ENCODE measurements around the gene ACACA.

DNA sequence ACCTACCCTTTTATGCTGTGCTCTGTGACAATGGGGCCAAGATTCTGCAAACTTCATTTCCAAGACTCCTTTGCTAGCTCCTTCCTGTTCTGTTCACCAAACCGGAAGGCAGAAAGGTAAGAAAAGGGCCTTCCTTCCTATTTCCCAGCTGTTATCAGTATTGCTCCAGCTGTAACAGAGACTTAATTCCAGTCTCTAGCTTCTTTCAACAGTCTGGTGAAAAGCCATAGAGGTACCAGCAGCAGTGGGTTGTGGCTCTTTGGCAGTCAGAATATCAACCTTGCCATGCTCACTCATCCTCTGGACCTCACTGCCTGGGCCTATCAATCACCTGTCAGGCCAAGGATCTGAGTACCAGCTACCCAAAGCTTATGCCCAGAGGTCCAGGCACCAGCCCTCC lies 120.2 kb downstream of the ACACA start:
- TF ChIP-seq, protein P1, sequence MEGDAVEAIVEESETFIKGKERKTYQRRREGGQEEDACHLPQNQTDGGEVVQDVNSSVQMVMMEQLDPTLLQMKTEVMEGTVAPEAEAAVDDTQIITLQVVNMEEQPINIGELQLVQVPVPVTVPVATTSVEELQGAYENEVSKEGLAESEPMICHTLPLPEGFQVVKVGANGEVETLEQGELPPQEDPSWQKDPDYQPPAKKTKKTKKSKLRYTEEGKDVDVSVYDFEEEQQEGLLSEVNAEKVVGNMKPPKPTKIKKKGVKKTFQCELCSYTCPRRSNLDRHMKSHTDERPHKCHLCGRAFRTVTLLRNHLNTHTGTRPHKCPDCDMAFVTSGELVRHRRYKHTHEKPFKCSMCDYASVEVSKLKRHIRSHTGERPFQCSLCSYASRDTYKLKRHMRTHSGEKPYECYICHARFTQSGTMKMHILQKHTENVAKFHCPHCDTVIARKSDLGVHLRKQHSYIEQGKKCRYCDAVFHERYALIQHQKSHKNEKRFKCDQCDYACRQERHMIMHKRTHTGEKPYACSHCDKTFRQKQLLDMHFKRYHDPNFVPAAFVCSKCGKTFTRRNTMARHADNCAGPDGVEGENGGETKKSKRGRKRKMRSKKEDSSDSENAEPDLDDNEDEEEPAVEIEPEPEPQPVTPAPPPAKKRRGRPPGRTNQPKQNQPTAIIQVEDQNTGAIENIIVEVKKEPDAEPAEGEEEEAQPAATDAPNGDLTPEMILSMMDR (IDR thresholded peaks at IDR 0.05) = no peak
- TF ChIP-seq EZH2 (IDR thresholded peaks at IDR 0.05; ENCODE audit: borderline replicate concordance, insufficient read depth, low read depth, low read length, poor library complexity, severe bottlenecking) = no peak

Measured in B cell (primary cell).